Measurements from ENCODE around the gene SLC22A4.

The SLC22A4 gene

GRCh38 chr5:132378580-132378979 lies 84.4 kb downstream of the SLC22A4 start:
- peak; percentile 84 for DNase-seq

- no peak for DNase-seq
Measured at GRCh38 chr5:132380047-132380446, 85.9 kb downstream of the SLC22A4 start.

GRCh38 chr5:132380741-132381140 lies 86.5 kb downstream of the SLC22A4 start:
- no peak for DNase-seq

GRCh38 chr5:132381614-132382013 lies 87.4 kb downstream of the SLC22A4 start:
- no peak for DNase-seq

GRCh38 chr5:132383261-132383660 lies 89.1 kb downstream of the SLC22A4 start:
- DNase-seq: no peak

GRCh38 chr5:132383984-132384383 lies 89.8 kb downstream of the SLC22A4 start:
- DNase-seq: no peak

GRCh38 chr5:132384506-132385050 lies 90.4 kb downstream of the SLC22A4 start:
- no peak for DNase-seq

GRCh38 chr5:132385326-132386105 lies 91.3 kb downstream of the SLC22A4 start:
- peak; percentile 56 for DNase-seq

- peak; percentile 77 for DNase-seq
Measured at GRCh38 chr5:132386644-132387286, 92.6 kb downstream of the SLC22A4 start.

GRCh38 chr5:132387640-132388117 lies 93.5 kb downstream of the SLC22A4 start:
- peak; percentile 97 for DNase-seq

- DNase-seq: peak; percentile 58
Measured at GRCh38 chr5:132388244-132389050, 94.3 kb downstream of the SLC22A4 start.

- DNase-seq: no peak
Measured at GRCh38 chr5:132389051-132389331, 94.8 kb downstream of the SLC22A4 start.

- DNase-seq: peak; percentile 97
Measured at GRCh38 chr5:132389585-132390286, 95.5 kb downstream of the SLC22A4 start.

GRCh38 chr5:132391247-132391646 lies 97.1 kb downstream of the SLC22A4 start:
- DNase-seq: no peak

- no peak for DNase-seq
Measured at GRCh38 chr5:132391870-132392269, 97.7 kb downstream of the SLC22A4 start.

GRCh38 chr5:132392411-132392810 lies 98.2 kb downstream of the SLC22A4 start:
- DNase-seq: no peak

GRCh38 chr5:132392978-132393825 lies 99.0 kb downstream of the SLC22A4 start:
- no peak for DNase-seq

All from kidney glomerular epithelial cell (primary cell).